MM.1S (cell line): ENCODE data around the gene TTPAL.

Experiments used
- DNase-seq: peaks from one replicate; pipeline ENCODE4 v3.0.0-alpha.2; 2015
- H2AFZ ChIP-seq: fragments of 300-600 bp; sonication (generic); 2 replicates; pipeline ENCODE4 v1.6.0; 2016; ENCODE audit warnings: antibody characterized with exemption, low read length
- H3F3A ChIP-seq: fragments of 300-600 bp; sonication (generic); 2 replicates; pipeline ENCODE4 v1.6.1; 2016; ENCODE audit warnings: mild to moderate bottlenecking, antibody characterized with exemption, low read length, moderate library complexity, mixed read lengths; ENCODE audit not compliant: insufficient read depth
- H3K27ac ChIP-seq: fragments of 300-600 bp; sonication (generic); 2 replicates; pipeline ENCODE4 v1.5.1; 2016; ENCODE audit warnings: mild to moderate bottlenecking, low read length
- H3K27me3 ChIP-seq: fragments of 300-600 bp; sonication (generic); replicated peaks from 2 replicates; pipeline ENCODE4 v1.6.0; 2016; ENCODE audit warnings: low read length; ENCODE audit not compliant: insufficient read depth
- H3K36me3 ChIP-seq: fragments of 300-600 bp; sonication (generic); replicated peaks from 2 replicates; pipeline ENCODE4 v1.6.1; 2016; ENCODE audit warnings: mild to moderate bottlenecking, low read length, mixed read lengths; ENCODE audit not compliant: insufficient read depth
- H3K4me1 ChIP-seq: fragments of 300-600 bp; sonication (generic); 2 replicates; pipeline ENCODE4 v1.6.1; 2016; ENCODE audit warnings: low read length, mixed read lengths
- H3K4me2 ChIP-seq: fragments of 300-600 bp; sonication (generic); 2 replicates; pipeline ENCODE4 v1.6.0; 2016; ENCODE audit warnings: low read depth, low read length
- H3K4me3 ChIP-seq: fragments of 300-600 bp; sonication (generic); 2 replicates; pipeline ENCODE4 v1.5.1; 2016; ENCODE audit warnings: low read length, mixed read lengths
- H3K79me2 ChIP-seq: fragments of 300-600 bp; sonication (generic); 2 replicates; pipeline ENCODE4 v1.6.1; 2016; ENCODE audit warnings: mixed run types, low read length, mixed read lengths
- H3K9ac ChIP-seq: fragments of 300-600 bp; sonication (generic); 2 replicates; pipeline ENCODE4 v1.6.1; 2016; ENCODE audit warnings: low read length, mixed read lengths
- H3K9me2 ChIP-seq: fragments of 300-600 bp; sonication (generic); replicated peaks from 2 replicates; pipeline ENCODE4 v1.6.1; 2016; ENCODE audit warnings: mild to moderate bottlenecking, low read length, mixed read lengths; ENCODE audit not compliant: insufficient read depth
- H3K9me3 ChIP-seq: fragments of 300-600 bp; sonication (generic); replicated peaks from 2 replicates; pipeline ENCODE4 v1.6.1; 2016; ENCODE audit warnings: mild to moderate bottlenecking, low read length, mixed read lengths; ENCODE audit not compliant: insufficient read depth
- H4K20me1 ChIP-seq: fragments of 300-600 bp; sonication (generic); 2 replicates; pipeline ENCODE4 v1.6.1; 2016; ENCODE audit warnings: mild to moderate bottlenecking, low read length, moderate library complexity, mixed read lengths; ENCODE audit not compliant: insufficient read depth
- EZH2 ChIP-seq: fragments of 300-600 bp; sonication (generic); optimal IDR thresholded peaks from 2 replicates; pipeline ENCODE3; 2017; ENCODE audit warnings: low read depth, mild to moderate bottlenecking, antibody characterized with exemption, low read length, mixed read lengths
- EZH2phosphoT487 ChIP-seq: fragments of 300-600 bp; sonication (generic); IDR thresholded peaks from 2 replicates; pipeline ENCODE4 v1.6.1; 2018; ENCODE audit warnings: antibody characterized with exemption, low read length
- TF ChIP-seq, protein P1 (sequence below): fragments of 300-600 bp; sonication (generic); IDR thresholded peaks from 2 replicates; pipeline ENCODE4 v1.5.1; 2016; ENCODE audit warnings: antibody characterized with exemption, low read length, mixed read lengths

Gene TTPAL

DNA sequence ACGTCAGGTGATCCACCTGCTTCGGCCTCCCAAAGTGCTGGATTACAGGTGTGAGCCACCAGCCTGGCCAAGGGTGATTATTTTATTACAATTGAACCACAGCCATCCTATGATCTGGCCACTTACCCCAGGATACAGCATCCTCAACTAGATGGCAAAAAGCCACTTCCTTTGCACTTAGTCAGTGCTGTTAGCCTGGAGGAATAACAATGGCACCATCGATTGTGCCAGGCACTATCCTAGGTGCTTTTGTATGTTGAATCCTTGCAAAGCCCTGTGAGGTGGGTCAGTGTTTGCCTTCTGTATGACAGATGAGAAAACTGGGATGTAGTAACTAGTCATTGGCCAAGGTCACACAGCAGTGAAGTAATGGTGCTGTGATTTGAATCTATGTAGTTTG, 11.2 kb upstream of the TTPAL start:
- Histone ChIP-seq H3K4me2 (no peak overlapping the region), H3K9me2 (no peaks in the 10 kb centered on the region), H3K79me2 (no peaks in the 10 kb centered on the region), H3K4me1 (no peaks in the 10 kb centered on the region), H3K9ac (no peak overlapping the region), H3K27ac (no peak overlapping the region), H2AFZ (no peak overlapping the region), H3K27me3 (no peaks in the 10 kb centered on the region), H4K20me1 (no peaks in the 10 kb centered on the region), H3K9me3 (no peaks in the 10 kb centered on the region), H3F3A (no peaks in the 10 kb centered on the region), H3K4me3 (no peak overlapping the region), H3K36me3 (no peaks in the 10 kb centered on the region)
- TF ChIP-seq EZH2phosphoT487 (no peak), EZH2 (no peak)
- TF ChIP-seq, protein P1, sequence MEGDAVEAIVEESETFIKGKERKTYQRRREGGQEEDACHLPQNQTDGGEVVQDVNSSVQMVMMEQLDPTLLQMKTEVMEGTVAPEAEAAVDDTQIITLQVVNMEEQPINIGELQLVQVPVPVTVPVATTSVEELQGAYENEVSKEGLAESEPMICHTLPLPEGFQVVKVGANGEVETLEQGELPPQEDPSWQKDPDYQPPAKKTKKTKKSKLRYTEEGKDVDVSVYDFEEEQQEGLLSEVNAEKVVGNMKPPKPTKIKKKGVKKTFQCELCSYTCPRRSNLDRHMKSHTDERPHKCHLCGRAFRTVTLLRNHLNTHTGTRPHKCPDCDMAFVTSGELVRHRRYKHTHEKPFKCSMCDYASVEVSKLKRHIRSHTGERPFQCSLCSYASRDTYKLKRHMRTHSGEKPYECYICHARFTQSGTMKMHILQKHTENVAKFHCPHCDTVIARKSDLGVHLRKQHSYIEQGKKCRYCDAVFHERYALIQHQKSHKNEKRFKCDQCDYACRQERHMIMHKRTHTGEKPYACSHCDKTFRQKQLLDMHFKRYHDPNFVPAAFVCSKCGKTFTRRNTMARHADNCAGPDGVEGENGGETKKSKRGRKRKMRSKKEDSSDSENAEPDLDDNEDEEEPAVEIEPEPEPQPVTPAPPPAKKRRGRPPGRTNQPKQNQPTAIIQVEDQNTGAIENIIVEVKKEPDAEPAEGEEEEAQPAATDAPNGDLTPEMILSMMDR: no peak
- DNase-seq: no peak

DNA sequence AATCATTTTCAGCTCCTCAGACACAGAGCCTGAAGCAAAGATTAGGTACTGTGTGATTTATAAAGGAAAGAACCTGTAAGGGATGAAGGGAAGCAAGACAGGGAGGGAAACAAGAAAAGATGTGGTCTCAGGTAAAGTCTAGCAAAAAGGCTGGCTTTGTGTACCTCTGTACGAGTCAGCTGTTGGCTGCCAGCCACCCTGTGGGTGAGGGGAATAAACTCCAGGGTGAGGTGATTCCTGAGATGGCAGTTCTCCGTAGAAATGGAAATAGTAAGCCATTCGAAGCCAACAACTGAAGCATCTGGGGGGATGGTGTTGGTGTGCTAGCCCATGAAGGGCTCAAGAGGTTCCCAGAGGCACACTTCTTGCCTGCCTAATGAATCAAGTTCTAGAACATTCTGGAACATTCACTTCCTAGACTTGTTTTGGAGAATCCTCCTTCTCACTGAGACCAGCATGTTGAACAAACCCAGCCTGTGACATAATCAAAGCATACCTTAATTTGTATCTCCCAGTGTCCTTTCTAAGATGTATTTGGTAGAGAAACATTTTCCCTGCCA, 10.6 kb upstream of the TTPAL start:
- Histone ChIP-seq H3K9ac (no peak overlapping the region), H3K9me3 (no peaks in the 10 kb centered on the region), H3K4me3 (no peak overlapping the region), H3K36me3 (no peaks in the 10 kb centered on the region), H3K27ac (no peak overlapping the region), H3K9me2 (no peaks in the 10 kb centered on the region), H2AFZ (no peak overlapping the region), H3K4me2 (no peak overlapping the region), H3K4me1 (no peaks in the 10 kb centered on the region), H3K27me3 (no peaks in the 10 kb centered on the region), H4K20me1 (no peaks in the 10 kb centered on the region), H3K79me2 (no peaks in the 10 kb centered on the region), H3F3A (no peaks in the 10 kb centered on the region)
- no peak for DNase-seq
- TF ChIP-seq EZH2 (no peak), EZH2phosphoT487 (no peak)
- TF ChIP-seq, protein P1: no peak

DNA sequence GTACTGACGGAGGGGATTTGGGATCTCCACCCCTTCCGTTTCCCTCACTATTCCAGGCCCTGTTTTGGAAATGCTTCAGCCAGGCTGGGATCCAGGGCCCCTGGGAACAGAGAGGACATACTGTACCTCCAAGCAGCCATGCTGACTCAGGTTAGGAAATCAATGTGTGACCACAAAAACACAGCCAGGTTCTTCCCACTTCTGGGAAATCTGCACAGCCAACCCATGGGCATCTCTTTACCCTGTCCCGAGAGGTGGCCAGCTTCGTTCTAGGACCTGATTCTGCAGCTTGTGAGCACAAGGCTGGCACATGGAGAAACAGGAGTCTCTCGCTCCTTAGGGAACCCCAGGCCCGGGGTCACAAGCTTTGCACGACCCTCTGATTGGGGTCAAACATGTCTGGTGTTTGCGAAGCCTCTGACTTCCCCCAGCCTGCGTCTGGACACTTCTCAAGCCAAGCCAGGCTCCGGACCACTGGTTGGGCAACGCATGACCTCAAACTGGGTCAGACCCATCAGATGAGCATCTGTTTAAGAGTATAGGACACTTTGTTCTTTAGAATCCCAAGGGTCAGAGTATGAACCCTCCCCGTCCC, 8.3 kb upstream of the TTPAL start:
- H2AFZ ChIP-seq: no peak overlapping the region
- no peak overlapping the region for H3K4me3 ChIP-seq
- no peaks in the 10 kb centered on the region for H4K20me1 ChIP-seq
- no peak overlapping the region for H3K4me2 ChIP-seq
- no peaks in the 10 kb centered on the region for H3K79me2 ChIP-seq
- no peak for DNase-seq
- no peaks in the 10 kb centered on the region for H3F3A ChIP-seq
- H3K9me2 ChIP-seq: no peaks in the 10 kb centered on the region
- H3K9me3 ChIP-seq: no peaks in the 10 kb centered on the region
- no peaks in the 10 kb centered on the region for H3K36me3 ChIP-seq
- no peak overlapping the region for H3K9ac ChIP-seq
- TF ChIP-seq EZH2phosphoT487: no peak
- TF ChIP-seq EZH2: no peak
- TF ChIP-seq, protein P1: no peak
- H3K27ac ChIP-seq: no peak overlapping the region
- H3K4me1 ChIP-seq: no peaks in the 10 kb centered on the region
- H3K27me3 ChIP-seq: no peaks in the 10 kb centered on the region
